Measurements from ENCODE around the gene KLHDC3.

GRCh38 chr6:43036712-43037111 lies 22.7 kb downstream of the KLHDC3 start:
- TF ChIP-seq RBBP5 (IDR thresholded peaks at IDR 0.05; ENCODE audit: borderline replicate concordance, insufficient read depth, low read length, poor library complexity, severe bottlenecking) (no peak), ZFP30 (CRISPR knock-in tag; IDR thresholded peaks at IDR 0.05; ENCODE audit: borderline replicate concordance) (no peak), CTCF (IDR thresholded peaks at IDR 0.05 in 2 of 3, conservative IDR thresholded peaks at IDR 0.05 in 1 of 3; ENCODE audit: insufficient read depth in 2 of 3, low read depth in 1 of 3, low read length in 3 of 3) (no peak), POLR2AphosphoS5 (IDR thresholded peaks at IDR 0.05; ENCODE audit: control insufficient read depth, insufficient read depth, low read depth, low read length) (no peak), ZNF655 (CRISPR knock-in tag; IDR thresholded peaks at IDR 0.05) (no peak), HCFC1 (IDR thresholded peaks at IDR 0.05; ENCODE audit: low read depth, low read length) (no peak), SMC3 (conservative IDR thresholded peaks at IDR 0.05; ENCODE audit: insufficient read depth, low read depth, low read length) (no peak), NFE2L1 (tag; IDR thresholded peaks at IDR 0.05; ENCODE audit: borderline replicate concordance, low read depth) (no peak), ILF3 (IDR thresholded peaks at IDR 0.05; ENCODE audit: borderline replicate concordance) (no peak), HEY1 (CRISPR knock-in tag; IDR thresholded peaks at IDR 0.05; ENCODE audit: borderline replicate concordance) (no peak), TBL1XR1 (IDR thresholded peaks at IDR 0.05; ENCODE audit: low read length in 2 of 2) (no peak), ZNF318 (IDR thresholded peaks at IDR 0.05; ENCODE audit: borderline replicate concordance in 1 of 2, low read depth in 1 of 2) (no peak)
